GM18520 (cell line): ENCODE results near the gene CACNA2D3.

Source experiments
- ATAC-seq: cut with Tn5 transposase; IDR thresholded peaks from one replicate; pipeline ENCODE4 v1.9.1; 2021; ENCODE audit not compliant: unreplicated experiment

CACNA2D3 gene

DNA sequence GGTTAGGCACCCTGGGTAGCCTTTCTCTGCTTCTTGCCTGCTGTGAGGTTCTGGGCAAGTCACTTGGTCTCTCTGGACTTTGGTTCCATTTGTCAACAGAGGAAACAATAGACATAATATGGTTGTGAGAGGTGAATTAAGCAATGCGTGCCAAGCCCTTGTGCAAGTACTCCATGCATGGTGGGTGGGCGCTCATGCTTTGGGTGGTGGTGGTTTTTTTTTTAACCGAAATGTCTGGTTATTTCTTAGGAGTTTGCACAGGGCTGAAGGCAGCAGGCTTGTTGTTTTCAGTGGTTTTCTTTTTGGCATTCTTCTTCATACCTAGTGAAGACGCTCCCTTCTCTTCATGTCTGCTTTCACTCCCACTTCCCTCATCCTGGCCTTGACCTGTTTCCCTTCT is 889.7 kb downstream of the CACNA2D3 start:
- no peak for ATAC-seq

GRCh38 chr3:55013145-55013925 is 891.0 kb downstream of the CACNA2D3 start:
- ATAC-seq, result no peak

- no peak for ATAC-seq
These were observed 891.7 kb downstream of the CACNA2D3 start for GRCh38 chr3:55014081-55014480.

DNA sequence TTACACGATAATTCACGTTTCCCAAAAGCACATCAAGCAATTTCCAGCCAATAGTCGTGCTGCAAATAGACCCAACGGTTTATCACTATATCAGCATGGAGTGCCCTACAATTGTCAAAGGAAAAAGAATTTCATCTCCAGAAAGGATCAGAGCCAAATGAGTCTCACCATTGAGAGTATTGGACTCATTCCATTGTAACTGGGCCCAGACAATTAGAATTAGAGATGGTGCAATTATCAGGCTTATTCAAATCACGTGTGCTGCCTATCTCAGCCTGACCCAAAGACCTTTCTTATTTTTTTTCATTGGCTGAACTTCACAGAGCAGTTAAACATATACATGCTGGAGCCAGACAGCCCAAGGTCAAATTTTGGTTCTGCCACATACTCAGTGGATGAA is 892.6 kb downstream of the CACNA2D3 start:
- ATAC-seq, result no peak

- ATAC-seq, result no peak
These were observed 895.5 kb downstream of the CACNA2D3 start for GRCh38 chr3:55017876-55018275.

- no peak for ATAC-seq
These were observed 908.6 kb downstream of the CACNA2D3 start for GRCh38 chr3:55030938-55031337.

DNA sequence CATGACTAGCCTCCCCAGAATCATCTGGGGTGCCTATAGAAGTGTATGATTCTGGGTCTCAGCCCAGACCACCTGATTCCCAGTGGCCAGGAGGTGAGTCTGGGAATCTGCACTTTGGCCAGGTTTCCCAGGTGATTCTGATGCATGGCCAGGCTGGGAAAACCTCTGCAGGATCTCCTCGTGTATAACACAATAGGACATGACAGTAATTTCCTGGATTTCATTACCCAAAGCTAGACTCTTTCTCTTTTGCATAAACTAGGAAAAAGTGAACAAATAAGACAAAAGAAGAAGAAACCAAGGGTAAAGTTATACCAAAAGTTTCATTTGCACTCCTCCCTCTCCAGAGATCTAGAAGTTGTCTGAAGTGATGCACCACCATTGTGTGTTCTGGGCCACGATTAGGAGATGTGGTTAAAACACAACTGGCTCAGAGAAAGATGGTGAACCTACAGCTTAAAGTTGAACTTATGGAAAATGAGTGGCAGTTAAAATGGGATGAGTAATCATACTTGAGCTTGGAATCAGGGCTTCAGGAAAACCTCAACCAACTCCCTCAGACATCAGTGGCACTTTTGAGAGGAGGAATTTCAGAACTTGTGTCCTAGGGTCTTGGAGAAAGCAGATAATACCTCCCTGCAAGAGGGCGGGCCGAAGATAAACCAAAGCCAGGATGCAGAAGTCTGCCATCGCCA is 914.7 kb downstream of the CACNA2D3 start:
- no peak for ATAC-seq

DNA sequence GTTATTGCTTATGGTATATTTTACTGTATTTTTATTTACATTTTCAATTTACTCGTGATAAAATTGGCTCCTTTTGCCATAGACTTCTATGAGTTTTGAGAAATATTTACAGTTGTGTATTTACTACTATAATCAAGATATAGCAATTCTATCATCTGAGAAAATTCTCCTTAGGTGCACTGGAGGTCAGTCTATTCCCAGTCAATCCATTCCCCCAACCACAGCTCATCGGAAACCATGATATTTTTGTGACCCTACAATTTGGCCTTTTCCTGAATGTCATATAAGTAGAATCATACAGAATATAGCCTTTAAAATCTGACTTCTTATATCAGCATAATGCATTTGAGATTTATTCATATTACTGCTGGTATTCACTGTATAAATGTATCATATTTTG is 920.2 kb downstream of the CACNA2D3 start:
- no peak for ATAC-seq

DNA sequence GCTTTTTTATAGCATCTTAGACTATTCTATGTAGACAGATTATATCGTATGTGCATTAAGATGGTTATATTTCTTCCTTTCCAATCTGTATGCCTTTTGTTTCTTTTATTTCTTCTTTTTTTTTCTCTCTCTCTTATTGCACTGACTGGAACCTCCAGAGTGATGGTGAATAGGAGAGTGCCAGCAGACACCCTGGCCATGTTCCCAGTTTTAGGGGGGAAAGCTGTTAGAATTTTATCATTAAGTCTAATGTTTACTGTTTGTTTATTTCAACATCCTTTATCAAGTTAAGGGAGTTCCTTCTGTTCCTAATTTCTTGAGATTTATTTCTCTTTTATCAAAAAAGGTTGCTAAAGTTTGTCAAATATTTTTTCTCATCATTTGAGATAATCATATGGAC is 922.1 kb downstream of the CACNA2D3 start:
- ATAC-seq, result no peak

DNA sequence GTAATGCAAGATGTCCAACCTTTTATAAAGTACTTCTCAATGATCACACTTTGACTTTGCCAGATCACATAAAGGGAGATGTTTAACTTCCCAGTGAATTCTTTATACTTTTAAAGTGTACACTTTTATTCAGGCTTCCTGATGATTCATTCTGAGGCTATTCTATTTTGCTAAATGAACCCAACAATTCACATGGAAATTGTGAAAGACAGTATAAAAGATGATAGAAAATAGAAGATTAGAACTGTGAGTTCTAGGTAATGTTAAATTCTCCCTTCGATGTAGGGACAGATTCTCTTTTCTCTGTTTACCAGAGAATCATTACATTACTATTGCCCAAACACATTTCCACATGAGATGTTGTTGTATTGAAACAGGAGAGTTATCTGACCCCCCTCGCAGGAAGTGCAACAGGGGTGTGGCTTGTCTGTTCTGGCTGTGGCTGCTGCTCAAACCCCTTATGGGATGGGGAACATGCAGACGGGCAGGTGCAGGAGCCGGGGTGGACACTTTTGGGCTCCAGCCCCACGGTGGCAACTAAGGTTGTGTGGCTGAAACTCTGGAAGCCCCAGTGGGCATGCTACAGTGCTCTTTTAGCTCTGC is 936.8 kb downstream of the CACNA2D3 start:
- ATAC-seq, result no peak

GRCh38 chr3:55060896-55061719 is 938.8 kb downstream of the CACNA2D3 start:
- ATAC-seq, result no peak

DNA sequence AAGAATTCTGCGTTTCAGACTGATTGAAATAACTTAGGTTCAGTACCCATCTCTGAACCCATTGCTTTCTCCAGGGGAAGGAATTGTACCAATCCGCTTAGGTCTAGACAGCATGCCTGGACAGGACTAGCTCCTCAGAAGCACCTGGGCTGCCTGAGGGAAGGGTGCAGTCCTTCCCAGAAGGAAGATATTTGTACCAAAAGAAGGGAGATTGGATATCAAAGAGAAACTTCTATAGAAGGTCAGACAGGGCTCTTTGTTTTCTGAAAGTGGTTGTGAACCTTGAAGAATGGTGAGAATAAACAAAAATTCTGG is 939.3 kb downstream of the CACNA2D3 start:
- no peak for ATAC-seq

GRCh38 chr3:55064164-55064563 is 941.8 kb downstream of the CACNA2D3 start:
- ATAC-seq, result no peak

DNA sequence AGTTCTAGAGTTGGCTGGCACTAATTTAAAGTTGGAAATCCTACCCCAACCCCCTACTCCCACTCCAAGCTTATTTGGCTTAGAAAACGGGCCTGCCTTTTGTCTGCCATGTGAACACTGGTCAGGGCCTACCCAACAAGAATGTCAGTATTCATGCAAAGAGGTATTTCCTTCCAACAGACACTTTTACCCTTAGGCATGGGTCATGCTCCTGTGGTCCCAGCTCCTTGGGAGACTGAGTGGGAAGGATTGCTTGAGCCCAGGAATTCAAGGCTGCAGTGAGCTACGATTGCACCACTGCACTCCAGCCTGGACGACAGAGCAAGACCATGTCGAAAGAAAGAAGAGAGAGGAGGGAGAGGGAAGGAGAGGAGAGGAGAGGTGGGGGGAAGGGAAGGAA is 943.0 kb downstream of the CACNA2D3 start:
- ATAC-seq, result no peak

DNA sequence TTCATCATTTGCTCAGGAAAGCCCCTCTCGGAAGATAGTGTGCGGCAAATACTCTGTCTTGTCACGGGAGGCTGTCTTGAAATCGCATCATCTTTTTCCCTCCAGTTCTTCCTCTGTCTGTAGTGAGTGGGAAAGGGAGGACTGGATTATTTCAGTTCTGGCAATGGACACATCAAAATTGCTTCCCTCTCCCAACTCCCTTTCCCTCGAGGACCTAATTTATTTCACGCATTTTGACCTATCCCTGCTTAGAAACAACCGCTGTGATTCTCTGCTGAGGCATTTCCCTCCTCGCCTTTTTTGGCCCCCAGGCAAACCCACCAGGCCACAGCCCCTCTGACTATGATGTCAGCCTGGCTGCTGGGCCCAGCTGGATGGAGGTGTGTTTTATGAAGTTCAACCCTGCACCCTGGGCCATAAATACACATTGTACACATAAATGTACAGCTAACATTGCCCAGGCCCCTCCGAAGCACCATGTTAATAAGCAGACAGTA is 944.2 kb downstream of the CACNA2D3 start:
- ATAC-seq, result no peak

DNA sequence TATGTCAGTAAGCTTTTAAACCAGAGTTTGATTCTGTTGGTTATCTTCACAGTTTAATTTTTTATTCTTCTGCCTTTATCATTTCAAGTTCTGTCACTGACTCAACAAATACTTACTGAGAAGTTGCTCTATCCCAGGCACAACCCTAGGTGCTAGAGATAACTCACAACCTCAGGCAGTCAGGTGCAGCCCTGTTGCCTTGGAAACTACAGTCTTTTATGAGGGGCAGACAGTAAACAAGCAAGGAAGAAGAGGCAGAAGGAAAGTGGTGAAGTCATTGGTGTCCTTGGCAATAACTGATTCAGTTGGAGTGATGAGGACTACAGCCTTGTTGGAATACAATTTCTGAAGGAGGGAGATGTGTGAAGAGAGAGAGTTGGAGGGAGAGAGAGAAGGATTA is 947.6 kb downstream of the CACNA2D3 start:
- no peak for ATAC-seq

GRCh38 chr3:55074796-55075195 is 952.4 kb downstream of the CACNA2D3 start:
- no peak for ATAC-seq

GRCh38 chr3:55075846-55076245 is 953.5 kb downstream of the CACNA2D3 start:
- ATAC-seq, result no peak

GRCh38 chr3:55077726-55078125 is 955.4 kb downstream of the CACNA2D3 start:
- no peak for ATAC-seq

DNA sequence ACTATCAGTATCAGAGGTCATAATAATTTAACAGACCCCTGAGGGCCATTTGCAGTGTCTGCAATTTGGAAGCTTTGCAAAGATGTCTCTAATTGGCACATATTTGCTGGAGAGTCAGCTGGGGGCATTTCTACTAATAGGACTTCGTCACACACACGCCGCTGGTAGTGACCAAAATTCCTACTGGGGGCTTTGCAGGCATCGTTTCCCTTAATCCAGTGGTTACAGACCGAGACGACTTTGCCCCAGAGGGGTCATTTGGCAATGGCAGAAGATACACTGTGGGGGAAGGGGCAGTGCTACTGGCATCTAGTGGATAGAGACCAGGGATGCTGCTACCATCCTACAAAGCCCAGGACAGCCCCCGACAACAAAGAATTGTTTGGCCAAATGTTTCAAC is 956.5 kb downstream of the CACNA2D3 start:
- no peak for ATAC-seq

- no peak for ATAC-seq
These were observed 962.9 kb downstream of the CACNA2D3 start for GRCh38 chr3:55085231-55085630.
